Naive thymus-derived CD4-positive, alpha-beta T cell (primary cell): Measurements from ENCODE around the gene S100A7A. TPM values are rescaled to one million over a fixed set of nuclear protein-coding genes. Genes with fewer than 3 reads are reported as not detected.

Experiments used
- ATAC-seq: fragments of 150-1000 bp; cut with Tn5 transposase; 2 replicates; pipeline ENCODE4 v1.10.0; 2021; ENCODE audit warnings: mild to moderate bottlenecking, moderate library complexity
- CTCF ChIA-PET: fragments of 350-600 bp; sonication (Branson Sonifier 250); formaldehyde crosslinking; loops from one replicate; lab custom pipeline; 2021; ENCODE audit warnings: antibody characterized with exemption; lab: Charles Lee
- POLR2A ChIA-PET: fragments of 350-600 bp; sonication (Branson Sonifier 250); formaldehyde crosslinking; loops from one replicate; lab custom pipeline; 2021; ENCODE audit warnings: antibody characterized with exemption, inconsistent platforms; lab: Charles Lee
- DNase-seq, 9 donors: peaks; one replicate each; pipeline versions ENCODE4 v3.0.0 to v3.0.0-alpha.2; 2020 to 2022; ENCODE audit warnings: mixed read lengths in 1 of 9
- H3K27ac ChIP-seq: one replicate; pipeline ENCODE4 v1.7.0; 2013; ENCODE audit warnings: mild to moderate bottlenecking, low read depth, low read length, moderate library complexity
- H3K27me3 ChIP-seq, 2 donors: one replicate each; pipeline ENCODE4 v1.7.0; 2013; ENCODE audit warnings: low read length in 2 of 2, mild to moderate bottlenecking in 2 of 2, moderate library complexity in 2 of 2; ENCODE audit not compliant: control insufficient read depth in 2 of 2, insufficient read depth in 2 of 2
- H3K36me3 ChIP-seq, 3 experiments: 1 replicate in 2 of 3; 2 replicates in 1 of 3; pipeline ENCODE4 v1.7.0; 2013; ENCODE audit warnings: low read length in 3 of 3, mild to moderate bottlenecking in 3 of 3, moderate library complexity in 1 of 3; ENCODE audit not compliant: insufficient read depth in 3 of 3, control insufficient read depth in 2 of 3
- H3K4me1 ChIP-seq, 2 donors: one replicate each; pipeline ENCODE4 v1.7.0; 2013; ENCODE audit warnings: low read length in 2 of 2, mild to moderate bottlenecking in 2 of 2, moderate library complexity in 1 of 2; ENCODE audit not compliant: control insufficient read depth in 2 of 2, insufficient read depth in 2 of 2
- H3K4me3 ChIP-seq: 2 replicates; pipeline ENCODE4 v1.7.0; 2013; ENCODE audit warnings: mild to moderate bottlenecking, low read length
- H3K9me3 ChIP-seq, 3 experiments: 1 replicate in 2 of 3; 2 replicates in 1 of 3; pipeline ENCODE4 v1.7.0; 2013; ENCODE audit warnings: low read length in 3 of 3; ENCODE audit not compliant: control insufficient read depth in 2 of 3
- H3K27ac Mint-ChIP-seq, 9 donors: one replicate each; pipeline ENCODE4 v1.8.0; 2020 to 2022; ENCODE audit warnings: mixed read lengths in 9 of 9, mild to moderate bottlenecking in 8 of 9, moderate library complexity in 5 of 9, inconsistent platforms in 2 of 9
- H3K27me3 Mint-ChIP-seq, 5 donors: one replicate each; pipeline ENCODE4 v1.8.0; 2021 to 2022; ENCODE audit warnings: mixed read lengths in 5 of 5, mild to moderate bottlenecking in 1 of 5
- H3K36me3 Mint-ChIP-seq, 5 donors: one replicate each; pipeline ENCODE4 v1.8.0; 2020 to 2022; ENCODE audit warnings: mixed read lengths in 5 of 5, mild to moderate bottlenecking in 3 of 5, inconsistent platforms in 1 of 5
- H3K4me1 Mint-ChIP-seq, 7 donors: one replicate each; pipeline ENCODE4 v1.8.0; 2020 to 2022; ENCODE audit warnings: mixed read lengths in 7 of 7, mild to moderate bottlenecking in 3 of 7, inconsistent platforms in 1 of 7
- H3K4me3 Mint-ChIP-seq, 10 donors: one replicate each; pipeline ENCODE4 v1.8.0; 2020 to 2022; ENCODE audit warnings: mild to moderate bottlenecking in 10 of 10, mixed read lengths in 10 of 10, moderate library complexity in 6 of 10, inconsistent platforms in 2 of 10
- H3K9me3 Mint-ChIP-seq, 11 donors: one replicate each; pipeline ENCODE4 v1.8.0; 2020 to 2022; ENCODE audit warnings: mixed read lengths in 11 of 11, mild to moderate bottlenecking in 4 of 11, inconsistent platforms in 1 of 11, moderate library complexity in 1 of 11
- intact Hi-C, 2 donors: fragments of 100-400 bp; cut with micrococcal nuclease; formaldehyde crosslinking; loops; one replicate each; pipeline ENCODE4 v1.15.1; 2023
- polyA plus RNA-seq, 2 donors: library from polyadenylated mRNA; unstranded; fragments of 300-500 nt; fragmentation: Illumina TruSeq; gene quantifications; one replicate each; pipeline ENCODE4 v1.2.3, GENCODE V29; 2021
- total RNA-seq, 6 experiments: library from RNA in 5 of 6; stranded (reverse) in 5 of 6; gene quantifications; 1 replicate in 5 of 6; 2 replicates in 1 of 6; pipeline ENCODE4 v1.2.3 and lab custom pipeline; 2021 to 2026

Gene S100A7A
- total and polyA plus RNA-seq, 7 experiments from 2014 or later = not detected

DNA sequence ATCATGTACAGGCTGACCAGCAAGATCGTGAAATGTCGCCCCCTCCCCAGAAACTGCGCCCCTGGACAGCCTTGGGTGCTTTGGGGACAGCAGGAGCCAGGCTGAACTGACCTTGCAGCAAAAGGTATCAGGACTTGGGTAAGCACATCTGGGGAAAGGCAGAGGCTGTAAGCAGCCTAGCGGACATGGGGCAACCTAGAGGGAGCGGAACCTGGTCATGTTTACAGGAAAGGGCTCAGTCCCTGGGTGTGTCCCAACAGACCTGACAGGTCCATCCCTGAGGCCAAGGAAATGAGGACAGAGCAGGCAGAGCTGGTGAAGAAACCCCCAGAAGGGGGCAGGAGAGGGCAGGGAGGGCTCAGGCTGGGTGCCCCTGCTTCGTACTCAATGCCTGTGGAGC is 22.4 kb upstream of the S100A7A start:
- H3K27me3 ChIP-seq = no peaks in the 10 kb centered on the region
- ChIA-PET POLR2A (no interaction called here), CTCF (no interaction called here)
- Mint-ChIP-seq H3K36me3 (no peaks in the 10 kb centered on the region), H3K27me3 (peaks cover 12 to 44% (median 19%) of the 10 kb centered on the region in 5 donors), H3K4me1 (peaks cover 0 to 3% (median 0%) of the 10 kb centered on the region in 7 donors), H3K4me3 (no peak overlapping the region), H3K27ac (no peak overlapping the region), H3K9me3 (no peaks in the 10 kb centered on the region)
- intact Hi-C loops = no loop called here
- H3K4me1 ChIP-seq = no peaks in the 10 kb centered on the region
- no peak overlapping the region for H3K27ac ChIP-seq
- DNase-seq (no peak), ATAC-seq (no peak)
- no peaks in the 10 kb centered on the region for H3K9me3 ChIP-seq
- no peak overlapping the region for H3K4me3 ChIP-seq
- no peaks in the 10 kb centered on the region for H3K36me3 ChIP-seq

DNA sequence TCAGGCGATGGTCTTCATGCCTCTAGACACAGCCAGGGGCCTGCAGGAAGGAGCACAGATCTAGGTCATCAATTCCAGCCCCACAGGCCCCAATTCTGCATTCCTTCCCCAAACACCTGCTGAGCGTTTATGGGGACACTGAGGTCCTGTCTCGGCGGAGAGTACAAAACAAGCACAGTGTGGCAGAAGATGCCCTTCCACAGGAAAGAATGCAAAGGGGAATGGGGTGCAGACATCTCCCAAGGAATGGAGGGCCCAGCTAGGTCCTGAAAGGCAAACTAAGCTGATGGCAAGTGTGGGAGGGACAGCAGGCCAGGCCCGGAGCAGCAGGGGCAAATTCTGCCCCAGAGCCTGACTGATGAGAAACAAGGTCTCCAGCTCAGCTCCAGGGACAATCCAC is 21.9 kb upstream of the S100A7A start:
- H3K27ac ChIP-seq = no peak overlapping the region
- no peaks in the 10 kb centered on the region for H3K36me3 ChIP-seq
- no peaks in the 10 kb centered on the region for H3K9me3 ChIP-seq
- CTCF ChIA-PET = no interaction called here
- ATAC-seq = no peak
- peaks cover 0 to 3% (median 0%) of the 10 kb centered on the region in 7 donors for H3K4me1 Mint-ChIP-seq
- no peaks in the 10 kb centered on the region for H3K36me3 Mint-ChIP-seq
- no peak for DNase-seq
- H3K4me3 Mint-ChIP-seq = no peak overlapping the region
- intact Hi-C loops = no loop called here
- H3K9me3 Mint-ChIP-seq = no peaks in the 10 kb centered on the region
- H3K27me3 ChIP-seq = no peaks in the 10 kb centered on the region
- peaks cover 12 to 44% (median 19%) of the 10 kb centered on the region in 5 donors for H3K27me3 Mint-ChIP-seq
- H3K27ac Mint-ChIP-seq = no peak overlapping the region
- no peaks in the 10 kb centered on the region for H3K4me1 ChIP-seq
- H3K4me3 ChIP-seq = no peak overlapping the region
- POLR2A ChIA-PET = no interaction called here

DNA sequence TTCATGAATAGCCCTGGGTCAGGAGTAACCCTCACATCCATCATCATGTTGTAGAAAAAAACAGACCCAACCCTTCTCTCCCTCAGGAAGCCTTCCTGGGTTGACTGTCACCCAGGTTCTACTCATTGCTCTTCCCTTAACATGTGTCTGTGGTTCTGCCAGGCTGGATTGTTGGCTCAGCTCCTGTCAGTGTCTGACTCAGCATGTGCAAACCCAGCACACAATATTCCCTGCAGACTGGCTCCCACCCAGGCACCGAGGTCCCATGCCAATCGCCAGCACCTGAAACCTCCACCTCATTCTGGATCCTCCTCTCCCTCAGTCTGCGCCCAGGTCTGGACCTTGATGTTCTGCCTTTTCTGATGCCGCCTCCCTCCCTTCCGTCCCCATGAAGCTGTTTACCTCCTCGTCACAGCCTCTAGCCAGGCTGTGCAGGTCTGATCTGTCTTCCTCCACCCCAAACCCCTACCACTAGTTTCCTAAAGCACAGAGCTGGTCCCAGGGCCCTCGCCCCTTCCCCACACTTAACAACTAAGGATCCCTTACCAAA is 21.1 kb upstream of the S100A7A start:
- H3K4me3 ChIP-seq = no peak overlapping the region
- H3K36me3 Mint-ChIP-seq = no peaks in the 10 kb centered on the region
- H3K9me3 ChIP-seq = no peaks in the 10 kb centered on the region
- DNase-seq = no peak
- H3K9me3 Mint-ChIP-seq = no peaks in the 10 kb centered on the region
- POLR2A ChIA-PET = interaction anchor here (0.6 kb wide), 1 partner anchor 582 kb away, joined by 5 read pairs; the partner anchor contains the start of gene JTB
- no peak overlapping the region for H3K27ac ChIP-seq
- CTCF ChIA-PET = no interaction called here
- H3K4me1 ChIP-seq = no peaks in the 10 kb centered on the region
- no peak overlapping the region for H3K4me3 Mint-ChIP-seq
- no peaks in the 10 kb centered on the region for H3K27me3 ChIP-seq
- H3K4me1 Mint-ChIP-seq = peaks cover 0 to 3% (median 0%) of the 10 kb centered on the region in 7 donors
- no peak overlapping the region for H3K27ac Mint-ChIP-seq
- intact Hi-C loops = no loop called here
- peaks cover 5 to 41% (median 19%) of the 10 kb centered on the region in 5 donors for H3K27me3 Mint-ChIP-seq
- ATAC-seq = no peak
- H3K36me3 ChIP-seq = no peaks in the 10 kb centered on the region

DNA sequence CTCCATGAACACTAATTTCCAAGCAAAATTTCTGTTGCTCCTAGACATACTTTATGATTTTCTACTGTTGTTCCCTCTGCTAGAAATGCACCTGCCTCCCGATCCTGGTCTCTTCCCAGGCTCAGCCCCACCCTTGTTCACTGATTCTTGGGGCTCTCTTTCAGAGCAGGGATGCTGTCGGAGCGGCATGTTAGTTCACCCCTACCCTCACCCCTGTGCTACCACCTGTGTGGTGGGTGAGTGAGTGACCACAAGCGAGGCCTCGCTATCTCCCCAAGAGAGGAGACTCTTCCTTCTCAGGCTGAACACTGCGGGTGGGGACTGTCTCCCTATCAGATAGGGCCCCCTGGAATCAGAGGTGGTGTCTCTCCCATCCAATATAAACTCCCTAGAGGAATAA is 20.5 kb upstream of the S100A7A start:
- intact Hi-C loops = no loop called here
- Histone ChIP-seq H3K4me3 (no peak overlapping the region), H3K36me3 (no peaks in the 10 kb centered on the region), H3K4me1 (no peaks in the 10 kb centered on the region), H3K27me3 (no peaks in the 10 kb centered on the region), H3K27ac (no peak overlapping the region), H3K9me3 (no peaks in the 10 kb centered on the region)
- Mint-ChIP-seq H3K4me1 (peaks cover 0 to 3% (median 0%) of the 10 kb centered on the region in 7 donors), H3K4me3 (no peak overlapping the region), H3K27me3 (peaks cover 5 to 40% (median 19%) of the 10 kb centered on the region in 5 donors), H3K9me3 (no peaks in the 10 kb centered on the region), H3K36me3 (no peaks in the 10 kb centered on the region), H3K27ac (no peak overlapping the region)
- no peak for ATAC-seq
- ChIA-PET CTCF (no interaction called here), POLR2A (interaction anchor here (0.6 kb wide), 1 partner anchor 582 kb away, joined by 5 read pairs; the partner anchor contains the start of gene JTB)
- DNase-seq = no peak

DNA sequence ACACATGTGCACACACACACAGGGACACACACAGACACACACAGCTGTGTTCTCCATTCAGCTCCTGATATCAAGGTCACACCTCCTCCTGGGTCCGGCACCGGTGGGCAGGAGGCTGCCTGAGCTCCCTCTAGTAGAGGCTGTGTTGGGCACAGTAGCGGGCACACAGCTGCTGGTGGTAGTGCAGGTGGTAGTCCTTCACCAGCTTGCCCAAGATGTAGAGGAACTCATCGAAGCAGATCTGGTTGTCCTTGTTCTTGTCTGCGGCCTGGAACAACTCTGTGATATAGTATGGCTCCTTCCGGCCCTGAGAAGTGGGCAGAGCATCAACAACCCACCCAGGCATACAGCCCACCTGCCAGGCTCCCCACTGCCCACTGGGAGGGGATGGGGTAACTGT is 19.9 kb upstream of the S100A7A start:
- Mint-ChIP-seq H3K27me3 (peaks cover 5 to 37% (median 19%) of the 10 kb centered on the region in 5 donors), H3K4me3 (no peak overlapping the region), H3K4me1 (peaks cover 0 to 3% (median 0%) of the 10 kb centered on the region in 7 donors), H3K27ac (no peak overlapping the region), H3K36me3 (no peaks in the 10 kb centered on the region), H3K9me3 (no peaks in the 10 kb centered on the region)
- ChIA-PET POLR2A (no interaction called here), CTCF (no interaction called here)
- H3K4me1 ChIP-seq = no peaks in the 10 kb centered on the region
- no peak overlapping the region for H3K4me3 ChIP-seq
- no peaks in the 10 kb centered on the region for H3K9me3 ChIP-seq
- DNase-seq (no peak), ATAC-seq (no peak)
- H3K27me3 ChIP-seq = no peaks in the 10 kb centered on the region
- H3K27ac ChIP-seq = no peak overlapping the region
- intact Hi-C loops = no loop called here
- H3K36me3 ChIP-seq = no peaks in the 10 kb centered on the region

DNA sequence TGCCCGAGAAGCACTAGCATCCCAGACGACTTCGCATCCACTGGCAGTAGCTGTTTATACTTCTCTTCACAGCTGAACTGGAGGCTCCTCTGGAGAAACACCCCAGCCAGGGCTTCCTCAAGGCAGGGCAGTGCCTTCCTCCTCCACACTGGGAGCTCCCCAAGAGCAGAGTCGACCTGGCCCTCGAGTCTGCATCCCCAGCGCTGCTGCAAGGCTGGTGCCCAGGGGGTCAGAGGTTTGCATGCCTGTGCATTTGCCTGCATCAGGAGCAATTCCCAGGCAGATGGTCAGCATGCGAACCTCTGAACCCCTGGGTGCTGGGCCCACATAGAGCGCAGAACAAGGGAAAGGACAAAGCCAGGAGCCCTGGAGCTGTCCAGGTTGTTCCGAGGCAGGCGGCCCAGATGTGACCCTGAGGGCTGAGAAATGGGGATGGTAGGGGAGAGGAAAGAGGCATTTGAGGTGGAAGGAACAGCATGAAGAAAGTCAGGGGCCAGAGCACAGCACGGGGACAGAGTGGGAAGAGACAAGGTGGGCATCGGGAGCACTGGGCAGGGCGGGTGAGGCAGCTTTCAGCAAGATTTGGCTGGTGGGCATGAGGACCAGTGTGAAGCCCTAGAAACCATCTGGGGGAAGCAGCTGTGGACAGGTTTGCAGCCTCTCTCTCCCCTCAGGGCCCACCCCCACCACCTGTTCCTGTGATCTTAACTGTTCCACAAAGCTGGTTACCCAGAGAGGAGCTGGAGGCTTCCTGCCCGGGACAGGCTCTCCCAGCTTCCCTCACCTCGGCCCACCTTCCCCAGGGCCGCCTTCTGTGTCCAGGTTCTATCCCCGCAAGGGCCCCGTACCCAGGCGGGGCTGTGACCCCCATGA is 19.0 kb upstream of the S100A7A start:
- H3K4me1 ChIP-seq = no peaks in the 10 kb centered on the region
- H3K9me3 ChIP-seq = no peaks in the 10 kb centered on the region
- Mint-ChIP-seq H3K27me3 (peaks cover 1 to 36% (median 18%) of the 10 kb centered on the region in 5 donors), H3K27ac (no peak overlapping the region), H3K4me3 (no peak overlapping the region), H3K36me3 (no peaks in the 10 kb centered on the region), H3K9me3 (no peaks in the 10 kb centered on the region), H3K4me1 (peaks cover 0 to 3% (median 0%) of the 10 kb centered on the region in 7 donors)
- no peak overlapping the region for H3K4me3 ChIP-seq
- DNase-seq = no peak
- no peak for ATAC-seq
- H3K27ac ChIP-seq = no peak overlapping the region
- ChIA-PET POLR2A (no interaction called here), CTCF (interaction anchor here (0.6 kb wide), 1 partner anchor 114 kb away, joined by 3 read pairs; no protein-coding TSS in a partner anchor)
- intact Hi-C loops = no loop called here
- H3K36me3 ChIP-seq = no peaks in the 10 kb centered on the region
- H3K27me3 ChIP-seq = no peaks in the 10 kb centered on the region
